Epithelial cell of proximal tubule (primary cell): ENCODE results near the gene ITIH4. TPM values are rescaled to one million over a fixed set of nuclear protein-coding genes. Genes with fewer than 3 reads are reported as not detected.

ENCODE experiments used
- DNase-seq: peaks from one replicate; pipeline ENCODE4 v3.0.0-alpha.2; 2011; ENCODE audit warnings: low read depth
- H3K4me3 ChIP-seq: 2 replicates; pipeline ENCODE4 v1.5.1; 2011; ENCODE audit warnings: low read depth, mild to moderate bottlenecking, low read length
- CTCF ChIP-seq: conservative IDR thresholded peaks from 2 replicates; pipeline ENCODE4 v1.5.1; 2012; ENCODE audit warnings: low read depth, mild to moderate bottlenecking, low read length
- total RNA-seq: library from RNA; depleted of rRNA; stranded (reverse); fragments of >200 nt; gene quantifications from 2 replicates; pipeline ENCODE4 v1.2.3, GENCODE V29; 2015

ITIH4 gene
- total RNA-seq, 1 donor from 2014 or later: not detected

- peak; percentile 7 for DNase-seq
Observed at GRCh38 chr3:52851348-52851747, 20.9 kb upstream of the ITIH4 start.

GRCh38 chr3:52849656-52850055 lies 19.2 kb upstream of the ITIH4 start:
- no peak for DNase-seq
- no peak overlapping the region for H3K4me3 ChIP-seq
- no peak for TF ChIP-seq CTCF

More at GRCh38 chr3:52851348-52851747, 20.9 kb upstream of the ITIH4 start:
- H3K4me3 ChIP-seq: no peak overlapping the region
- TF ChIP-seq CTCF: peak; percentile 77

GRCh38 chr3:52848617-52849016 lies 18.1 kb upstream of the ITIH4 start:
- H3K4me3 ChIP-seq: no peak overlapping the region
- TF ChIP-seq CTCF: no peak
- DNase-seq: no peak

GRCh38 chr3:52847726-52848125 lies 17.3 kb upstream of the ITIH4 start:
- DNase-seq: no peak
- no peak overlapping the region for H3K4me3 ChIP-seq
- TF ChIP-seq CTCF: no peak

GRCh38 chr3:52847241-52847640 lies 16.8 kb upstream of the ITIH4 start:
- no peak for TF ChIP-seq CTCF
- H3K4me3 ChIP-seq: no peak overlapping the region
- DNase-seq: no peak

GRCh38 chr3:52846432-52846965 lies 16.0 kb upstream of the ITIH4 start:
- no peak overlapping the region for H3K4me3 ChIP-seq
- no peak for TF ChIP-seq CTCF
- DNase-seq: no peak

GRCh38 chr3:52845691-52846431 lies 15.4 kb upstream of the ITIH4 start:
- peak; percentile 44 for TF ChIP-seq CTCF
- DNase-seq: no peak
- no peak overlapping the region for H3K4me3 ChIP-seq
